ENCODE measurements around the gene ZNF76.

DNA sequence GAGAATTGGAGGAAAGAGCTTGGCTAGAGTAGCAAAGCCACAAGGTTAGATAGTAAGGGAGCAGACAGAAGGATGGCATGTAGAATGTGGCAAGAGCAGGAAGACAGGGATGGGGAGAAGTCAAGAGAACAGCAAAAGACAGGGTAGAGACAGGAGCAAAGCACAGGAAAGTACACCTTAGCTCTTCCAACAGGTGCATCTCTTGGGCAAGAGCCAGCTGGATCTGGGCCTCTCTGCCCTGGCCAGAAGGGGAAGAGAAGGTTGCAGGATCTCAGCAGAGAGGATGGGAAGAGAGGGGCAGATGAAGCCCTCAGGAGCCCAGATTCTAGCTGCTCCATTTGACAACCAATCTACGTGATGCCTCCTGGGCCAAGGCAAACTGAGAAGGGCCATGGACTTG, 29.0 kb upstream of the ZNF76 start:
- TF ChIP-seq NFIC (IDR thresholded peaks at IDR 0.05) (no peak), EP300 (IDR thresholded peaks at IDR 0.05; ENCODE audit: borderline replicate concordance) (no peak), CEBPB (IDR thresholded peaks at IDR 0.05) (no peak), FOXM1 (IDR thresholded peaks at IDR 0.05; ENCODE audit: borderline replicate concordance, low read depth) (no peak), RAD21 (IDR thresholded peaks at IDR 0.05; ENCODE audit: low read depth) (no peak), YY1 (IDR thresholded peaks at IDR 0.05; ENCODE audit: low read depth) (no peak), TEAD4 (IDR thresholded peaks at IDR 0.05) (no peak), CREB1 (IDR thresholded peaks at IDR 0.05; ENCODE audit: low read depth) (no peak)
- TF ChIP-seq, protein P1, sequence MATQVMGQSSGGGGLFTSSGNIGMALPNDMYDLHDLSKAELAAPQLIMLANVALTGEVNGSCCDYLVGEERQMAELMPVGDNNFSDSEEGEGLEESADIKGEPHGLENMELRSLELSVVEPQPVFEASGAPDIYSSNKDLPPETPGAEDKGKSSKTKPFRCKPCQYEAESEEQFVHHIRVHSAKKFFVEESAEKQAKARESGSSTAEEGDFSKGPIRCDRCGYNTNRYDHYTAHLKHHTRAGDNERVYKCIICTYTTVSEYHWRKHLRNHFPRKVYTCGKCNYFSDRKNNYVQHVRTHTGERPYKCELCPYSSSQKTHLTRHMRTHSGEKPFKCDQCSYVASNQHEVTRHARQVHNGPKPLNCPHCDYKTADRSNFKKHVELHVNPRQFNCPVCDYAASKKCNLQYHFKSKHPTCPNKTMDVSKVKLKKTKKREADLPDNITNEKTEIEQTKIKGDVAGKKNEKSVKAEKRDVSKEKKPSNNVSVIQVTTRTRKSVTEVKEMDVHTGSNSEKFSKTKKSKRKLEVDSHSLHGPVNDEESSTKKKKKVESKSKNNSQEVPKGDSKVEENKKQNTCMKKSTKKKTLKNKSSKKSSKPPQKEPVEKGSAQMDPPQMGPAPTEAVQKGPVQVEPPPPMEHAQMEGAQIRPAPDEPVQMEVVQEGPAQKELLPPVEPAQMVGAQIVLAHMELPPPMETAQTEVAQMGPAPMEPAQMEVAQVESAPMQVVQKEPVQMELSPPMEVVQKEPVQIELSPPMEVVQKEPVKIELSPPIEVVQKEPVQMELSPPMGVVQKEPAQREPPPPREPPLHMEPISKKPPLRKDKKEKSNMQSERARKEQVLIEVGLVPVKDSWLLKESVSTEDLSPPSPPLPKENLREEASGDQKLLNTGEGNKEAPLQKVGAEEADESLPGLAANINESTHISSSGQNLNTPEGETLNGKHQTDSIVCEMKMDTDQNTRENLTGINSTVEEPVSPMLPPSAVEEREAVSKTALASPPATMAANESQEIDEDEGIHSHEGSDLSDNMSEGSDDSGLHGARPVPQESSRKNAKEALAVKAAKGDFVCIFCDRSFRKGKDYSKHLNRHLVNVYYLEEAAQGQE (IDR thresholded peaks at IDR 0.05; ENCODE audit: low read depth) = no peak
- TF ChIP-seq, protein P2, sequence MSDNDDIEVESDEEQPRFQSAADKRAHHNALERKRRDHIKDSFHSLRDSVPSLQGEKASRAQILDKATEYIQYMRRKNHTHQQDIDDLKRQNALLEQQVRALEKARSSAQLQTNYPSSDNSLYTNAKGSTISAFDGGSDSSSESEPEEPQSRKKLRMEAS (IDR thresholded peaks at IDR 0.05) = no peak
- TF ChIP-seq, protein P3, sequence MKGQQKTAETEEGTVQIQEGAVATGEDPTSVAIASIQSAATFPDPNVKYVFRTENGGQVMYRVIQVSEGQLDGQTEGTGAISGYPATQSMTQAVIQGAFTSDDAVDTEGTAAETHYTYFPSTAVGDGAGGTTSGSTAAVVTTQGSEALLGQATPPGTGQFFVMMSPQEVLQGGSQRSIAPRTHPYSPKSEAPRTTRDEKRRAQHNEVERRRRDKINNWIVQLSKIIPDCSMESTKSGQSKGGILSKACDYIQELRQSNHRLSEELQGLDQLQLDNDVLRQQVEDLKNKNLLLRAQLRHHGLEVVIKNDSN (IDR thresholded peaks at IDR 0.05) = no peak
